Left lung (tissue), 10 donors: ENCODE data around the gene SLC41A3. TPM values are rescaled to one million over a fixed set of nuclear protein-coding genes. Genes with fewer than 3 reads are reported as not detected.
A peak's percentile ranks its signal among the peaks of the same experiment; 100 is the strongest.

Experiments
- ATAC-seq: fragments of 200-7000 bp; cut with Tn5 transposase; one replicate; pipeline ENCODE4 v1.9.1; 2020; ENCODE audit warnings: moderate library complexity
- DNase-seq, 4 donors: peaks; one replicate each; pipeline ENCODE4 v3.0.0-alpha.2; 2013 to 2020
- H3K27ac ChIP-seq, 2 donors: fragments of 200-600 bp; sonication (generic) in 1 of 2; one replicate each; pipeline versions ENCODE4 v1.5.0 to v1.8.0; 2020 to 2021
- H3K27me3 ChIP-seq, 2 donors: fragments of 200-600 bp; sonication (generic) in 1 of 2; one replicate each; pipeline versions ENCODE4 v1.5.0 to v1.8.0; 2020 to 2021
- H3K36me3 ChIP-seq, 2 donors: fragments of 200-600 bp; sonication (generic) in 1 of 2; one replicate each; pipeline versions ENCODE4 v1.5.0 to v1.8.0; 2020 to 2021
- H3K4me1 ChIP-seq, 2 donors: fragments of 200-600 bp; one replicate each; pipeline ENCODE4 v1.8.0; 2021
- H3K4me3 ChIP-seq, 2 donors: fragments of 200-600 bp; sonication (generic) in 1 of 2; one replicate each; pipeline versions ENCODE4 v1.5.0 to v1.8.0; 2020 to 2021; ENCODE audit warnings: mild to moderate bottlenecking in 1 of 2
- H3K9me3 ChIP-seq, 2 donors: fragments of 200-600 bp; sonication (generic) in 1 of 2; one replicate each; pipeline versions ENCODE4 v1.5.0 to v1.8.0; 2020 to 2021
- CTCF ChIP-seq, 2 donors: fragments of 200-600 bp; sonication (generic) in 1 of 2; IDR thresholded peaks; one replicate each; pipeline versions ENCODE4 v1.5.0 to v1.8.0; 2021; ENCODE audit warnings: antibody characterized with exemption in 2 of 2
- intact Hi-C, 2 donors: fragments of 100-400 bp; cut with DNase I; formaldehyde crosslinking; loops; one replicate each; pipeline versions ENCODE4 v1.11.2 to v1.14.2; 2022
- polyA plus RNA-seq, 6 donors: library from polyadenylated mRNA; unstranded; fragments of 120-200 nt; gene quantifications; one replicate each; pipeline ENCODE4 v1.2.1, GENCODE V29; 2013; ENCODE audit not compliant: insufficient read length in 6 of 6
- total RNA-seq, 2 donors: library from RNA; stranded (reverse); fragmentation: NEBNext Ultra II Directional; extraction: Animal tissue kit (Norgen Biotek cat#: 25700); gene quantifications; one replicate each; pipeline ENCODE4 v1.2.1, GENCODE V29; 2021
- donor health status: DM: no; HTN: yes; CAD: no.
- donor health status: DM: no; HTN: no; CAD: no.

Gene SLC41A3
- total and polyA plus RNA-seq, 8 donors: 35.1 to 69.5 (median 59.0) TPM

GRCh38 chr3:126128504-126129397 lies 44.8 kb upstream of the SLC41A3 start:
- Histone ChIP-seq H3K27me3 (no peaks in the 10 kb centered on the region), H3K9me3 (no peaks in the 10 kb centered on the region), H3K36me3 (no peaks in the 10 kb centered on the region), H3K4me3 (no peak overlapping the region), H3K27ac (no peak overlapping the region), H3K4me1 (peaks cover 0 to 11% of the 10 kb centered on the region in 2 donors)
- no peak for ATAC-seq
- intact Hi-C loops: no loop called here
- no peak for TF ChIP-seq CTCF (IDR thresholded peaks at IDR 0.05)
- DNase-seq: peak in 1 of 4 donors; percentile 51

GRCh38 chr3:126127904-126128303 lies 44.0 kb upstream of the SLC41A3 start:
- ATAC-seq (no peak), DNase-seq (peak in 1 of 4 donors; percentile 25)
- Histone ChIP-seq H3K9me3 (no peaks in the 10 kb centered on the region), H3K4me1 (peaks cover 0 to 11% of the 10 kb centered on the region in 2 donors), H3K27ac (no peak overlapping the region), H3K27me3 (no peaks in the 10 kb centered on the region), H3K4me3 (no peak overlapping the region), H3K36me3 (no peaks in the 10 kb centered on the region)
- TF ChIP-seq CTCF (IDR thresholded peaks at IDR 0.05): no peak
- intact Hi-C loops: no loop called here

- no peak for ATAC-seq
- TF ChIP-seq CTCF (IDR thresholded peaks at IDR 0.05): no peak
- Histone ChIP-seq H3K27ac (no peak overlapping the region), H3K36me3 (no peaks in the 10 kb centered on the region), H3K4me3 (no peak overlapping the region), H3K9me3 (no peaks in the 10 kb centered on the region), H3K4me1 (peaks cover 0 to 11% of the 10 kb centered on the region in 2 donors), H3K27me3 (no peaks in the 10 kb centered on the region)
- intact Hi-C loops: no loop called here
- peak in 1 of 4 donors; percentile 66 for DNase-seq
Measured at GRCh38 chr3:126127452-126127851, 43.5 kb upstream of the SLC41A3 start.

GRCh38 chr3:126126811-126127431 lies 43.0 kb upstream of the SLC41A3 start:
- H3K27me3 ChIP-seq: no peaks in the 10 kb centered on the region
- TF ChIP-seq CTCF (IDR thresholded peaks at IDR 0.05): no peak
- peaks cover 0 to 11% of the 10 kb centered on the region in 2 donors for H3K4me1 ChIP-seq
- H3K36me3 ChIP-seq: no peaks in the 10 kb centered on the region
- DNase-seq (peak in 1 of 4 donors; percentile 58), ATAC-seq (no peak)
- intact Hi-C loops: no loop called here
- H3K9me3 ChIP-seq: no peaks in the 10 kb centered on the region
- no peak overlapping the region for H3K27ac ChIP-seq
- H3K4me3 ChIP-seq: no peak overlapping the region

GRCh38 chr3:126126286-126126685 lies 42.4 kb upstream of the SLC41A3 start:
- no peak for TF ChIP-seq CTCF (IDR thresholded peaks at IDR 0.05)
- no peak overlapping the region for H3K27ac ChIP-seq
- peaks cover 0 to 11% of the 10 kb centered on the region in 2 donors for H3K4me1 ChIP-seq
- no peak overlapping the region for H3K4me3 ChIP-seq
- intact Hi-C loops: no loop called here
- ATAC-seq: no peak
- H3K36me3 ChIP-seq: no peaks in the 10 kb centered on the region
- DNase-seq: peak in 2 of 4 donors; percentile 5 to 39
- H3K9me3 ChIP-seq: no peaks in the 10 kb centered on the region
- no peaks in the 10 kb centered on the region for H3K27me3 ChIP-seq
